HEK293 (cell line): Measurements from ENCODE around the gene HSF5.

ENCODE experiments used
- ATF2 ChIP-seq: fragments of 450-650 bp; formaldehyde crosslinking; IDR thresholded peaks from 2 replicates; pipeline ENCODE4 v1.5.1; 2016; ENCODE audit warnings: missing biosample characterization, missing genetic modification characterization, low read depth
- BCL11A ChIP-seq: fragments of 450-650 bp; formaldehyde crosslinking; IDR thresholded peaks from 2 replicates; pipeline ENCODE4 v1.5.1; 2016; ENCODE audit warnings: low read depth, missing biosample characterization, missing genetic modification characterization
- CTCF ChIP-seq: fragments of 450-650 bp; formaldehyde crosslinking; IDR thresholded peaks from 2 replicates; pipeline ENCODE4 v1.5.1; 2016; ENCODE audit warnings: missing biosample characterization, missing genetic modification characterization
- KLF1 ChIP-seq: fragments of 450-650 bp; formaldehyde crosslinking; IDR thresholded peaks from 2 replicates; pipeline ENCODE4 v1.5.1; 2016; ENCODE audit warnings: missing biosample characterization, missing genetic modification characterization
- KLF17 ChIP-seq: fragments of 450-650 bp; formaldehyde crosslinking; IDR thresholded peaks from 2 replicates; pipeline ENCODE4 v1.5.1; 2016; ENCODE audit warnings: missing biosample characterization, missing genetic modification characterization
- KLF7 ChIP-seq: fragments of 450-650 bp; formaldehyde crosslinking; IDR thresholded peaks from 2 replicates; pipeline ENCODE4 v1.5.1; 2016; ENCODE audit warnings: missing biosample characterization, missing genetic modification characterization, borderline replicate concordance
- ZBTB8A ChIP-seq: fragments of 450-650 bp; formaldehyde crosslinking; IDR thresholded peaks from 2 replicates; pipeline ENCODE4 v1.5.1; 2016; ENCODE audit warnings: missing biosample characterization, missing genetic modification characterization
- ZFP41 ChIP-seq: fragments of 450-650 bp; formaldehyde crosslinking; IDR thresholded peaks from 2 replicates; pipeline ENCODE4 v1.5.1; 2016; ENCODE audit warnings: missing biosample characterization, missing genetic modification characterization, borderline replicate concordance
- ZNF138 ChIP-seq: fragments of 450-650 bp; formaldehyde crosslinking; IDR thresholded peaks from 2 replicates; pipeline ENCODE4 v1.5.1; 2016; ENCODE audit warnings: missing biosample characterization, missing genetic modification characterization, borderline replicate concordance
- ZNF274 ChIP-seq, 2 experiments: fragments of 200-500 bp in 1 of 2; fragments of 450-650 bp in 1 of 2; sonication (Bioruptor generic) in 1 of 2; formaldehyde crosslinking in 1 of 2; IDR thresholded peaks; 2 replicates each; pipeline versions ENCODE4 v1.5.1 to v1.6.1; 2014 to 2016; ENCODE audit warnings: borderline replicate concordance in 1 of 2, inconsistent platforms in 1 of 2, low read length in 1 of 2, missing biosample characterization in 1 of 2, missing genetic modification characterization in 1 of 2
- ZNF624 ChIP-seq: fragments of 450-650 bp; formaldehyde crosslinking; IDR thresholded peaks from 2 replicates; pipeline ENCODE4 v1.5.1; 2017; ENCODE audit warnings: missing biosample characterization, missing genetic modification characterization

- no peak for TF ChIP-seq ZNF138 (tag by site-specific recombination)
- no peak for TF ChIP-seq CTCF (tag by site-specific recombination)
- no peak for TF ChIP-seq ATF2 (tag by site-specific recombination)
- no peak for TF ChIP-seq BCL11A
- TF ChIP-seq KLF7 (tag by site-specific recombination), result no peak
- TF ChIP-seq KLF1, result no peak
- no peak for TF ChIP-seq ZBTB8A (tag by site-specific recombination)
- TF ChIP-seq ZNF274 (IDR thresholded peaks at IDR 0.05; ENCODE audit: low read length), result no peak
- TF ChIP-seq ZNF274 (tag by site-specific recombination; IDR thresholded peaks at IDR 0.05; ENCODE audit: borderline replicate concordance), result no peak
- no peak for TF ChIP-seq ZNF624 (tag by site-specific recombination)
- no peak for TF ChIP-seq ZFP41 (tag by site-specific recombination)
- TF ChIP-seq KLF17 (tag by site-specific recombination), result no peak
Measured at GRCh38 chr17:58468944-58469343, 19.3 kb downstream of the HSF5 start.
